ENCODE results near the gene OR2K2.
"Not testable (repeated sequence)": the region's sequence is repeated elsewhere in the genome, so short reads cannot be mapped to it uniquely, and the experiment has no call there.

Gene OR2K2

GRCh38 chr9:111330124-111330523 lies at the start of gene OR2K2:
Gene OR2K2 (minus strand): TSS chr9:111330224. CDS start chr9:111328433, 1,791 bp downstream.
- DNase-seq (ENCODE audit: low read depth in 2 of 2): no peak

GRCh38 chr9:111375817-111376564 lies 46.0 kb upstream of the OR2K2 start:
- DNase-seq (ENCODE audit: low read depth in 2 of 2): no peak

- no peak for DNase-seq (ENCODE audit: low read depth in 2 of 2)
Observed at GRCh38 chr9:111375062-111375461, 45.0 kb upstream of the OR2K2 start.

GRCh38 chr9:111372297-111372696 lies 42.3 kb upstream of the OR2K2 start:
- DNase-seq (ENCODE audit: low read depth in 2 of 2): no peak

GRCh38 chr9:111366978-111367377 lies 37.0 kb upstream of the OR2K2 start:
- DNase-seq (ENCODE audit: low read depth in 2 of 2): no peak

- DNase-seq (ENCODE audit: low read depth in 2 of 2): no peak
Observed at GRCh38 chr9:111362526-111362925, 32.5 kb upstream of the OR2K2 start.

- DNase-seq (ENCODE audit: low read depth in 2 of 2): no peak
Observed at GRCh38 chr9:111360881-111361280, 30.9 kb upstream of the OR2K2 start.

GRCh38 chr9:111356481-111357244 lies 26.6 kb upstream of the OR2K2 start:
- DNase-seq (ENCODE audit: low read depth in 2 of 2): no peak

- DNase-seq (ENCODE audit: low read depth in 2 of 2): no peak
Observed at GRCh38 chr9:111352545-111352944, 22.5 kb upstream of the OR2K2 start.

GRCh38 chr9:111350556-111350955 lies 20.5 kb upstream of the OR2K2 start:
- no peak for DNase-seq (ENCODE audit: low read depth in 2 of 2)

GRCh38 chr9:111349766-111350165 lies 19.7 kb upstream of the OR2K2 start:
- no peak for DNase-seq (ENCODE audit: low read depth in 2 of 2)

GRCh38 chr9:111348821-111349271 lies 18.8 kb upstream of the OR2K2 start:
- no peak for DNase-seq (ENCODE audit: low read depth in 2 of 2)

- DNase-seq (ENCODE audit: low read depth in 2 of 2): not testable (repeated sequence)
Observed at GRCh38 chr9:111334318-111334863, 4.4 kb upstream of the OR2K2 start.

GRCh38 chr9:111320631-111321030 lies 9.4 kb downstream of the OR2K2 start:
- no peak for DNase-seq (ENCODE audit: low read depth in 2 of 2)

GRCh38 chr9:111316796-111317195 lies 13.2 kb downstream of the OR2K2 start:
- no peak for DNase-seq (ENCODE audit: low read depth in 2 of 2)

- DNase-seq (ENCODE audit: low read depth in 2 of 2): no peak
Observed at GRCh38 chr9:111305914-111306313, 24.1 kb downstream of the OR2K2 start.

- not testable (repeated sequence) for DNase-seq (ENCODE audit: low read depth in 2 of 2)
Observed at GRCh38 chr9:111304000-111304399, 26.0 kb downstream of the OR2K2 start.

- no peak for DNase-seq (ENCODE audit: low read depth in 2 of 2)
Observed at GRCh38 chr9:111301195-111301594, 28.8 kb downstream of the OR2K2 start.

GRCh38 chr9:111300140-111300735 lies 29.8 kb downstream of the OR2K2 start:
- DNase-seq (ENCODE audit: low read depth in 2 of 2): no peak

- not testable (repeated sequence) for DNase-seq (ENCODE audit: low read depth in 2 of 2)
Observed at GRCh38 chr9:111299599-111299966, 30.4 kb downstream of the OR2K2 start.

- no peak for DNase-seq (ENCODE audit: low read depth in 2 of 2)
Observed at GRCh38 chr9:111298731-111299598, 31.1 kb downstream of the OR2K2 start.

All from stimulated activated CD4-positive, alpha-beta T cell treated with anti-CD3 and anti-CD28 coated beads, Interleukin-12 subunit alpha, Interleukin-12 subunit beta, amount 100 ng/mL, for 24 hours (primary cell).